GM18909 (cell line): Measurements from ENCODE around the gene CNN1.
A peak's percentile ranks its signal among the peaks of the same experiment; 100 is the strongest.

ENCODE experiments used
- ATAC-seq: cut with Tn5 transposase; IDR thresholded peaks from one replicate; pipeline ENCODE4 v1.9.1; 2021; ENCODE audit warnings: mild to moderate bottlenecking; ENCODE audit not compliant: unreplicated experiment, poor library complexity

CNN1 gene

DNA sequence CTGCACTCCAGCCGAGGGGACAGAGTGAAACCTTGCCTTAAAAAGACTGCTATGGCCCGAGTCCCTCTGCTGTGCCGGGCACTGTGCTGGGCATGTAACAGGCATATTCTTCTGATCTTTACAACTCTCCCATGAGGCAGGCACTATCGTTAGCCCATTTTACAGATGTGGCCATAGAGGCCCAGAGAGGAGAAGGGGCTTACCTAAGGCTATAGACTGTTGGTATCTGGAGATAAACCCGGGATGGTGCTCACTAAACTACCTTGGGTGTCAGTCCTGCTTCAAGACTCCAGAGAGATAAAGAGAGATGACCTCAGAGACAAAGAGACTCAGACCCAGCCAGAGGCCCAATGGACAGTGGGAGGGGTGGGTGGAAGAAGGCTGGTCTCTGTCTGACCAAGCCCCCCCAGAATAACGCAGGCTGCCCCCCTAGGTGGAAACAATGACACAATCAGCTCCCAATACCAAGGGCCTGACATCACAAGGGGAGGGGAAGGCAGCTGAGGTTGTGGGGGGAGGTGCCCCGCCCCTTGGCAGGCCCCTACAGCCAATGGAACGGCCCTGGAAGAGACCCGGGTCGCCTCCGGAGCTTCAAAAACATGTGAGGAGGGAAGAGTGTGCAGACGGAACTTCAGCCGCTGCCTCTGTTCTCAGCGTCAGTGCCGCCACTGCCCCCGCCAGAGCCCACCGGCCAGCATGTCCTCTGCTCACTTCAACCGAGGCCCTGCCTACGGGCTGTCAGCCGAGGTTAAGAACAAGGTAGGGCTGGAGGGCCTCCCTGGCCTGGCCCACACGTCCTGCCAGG, at the start of gene CNN1:
Gene CNN1 (plus strand): TSS at position 620 of the 805 bp plus-strand sequence. CDS start 77 bp downstream, at position 697.
- ATAC-seq = no peak

DNA sequence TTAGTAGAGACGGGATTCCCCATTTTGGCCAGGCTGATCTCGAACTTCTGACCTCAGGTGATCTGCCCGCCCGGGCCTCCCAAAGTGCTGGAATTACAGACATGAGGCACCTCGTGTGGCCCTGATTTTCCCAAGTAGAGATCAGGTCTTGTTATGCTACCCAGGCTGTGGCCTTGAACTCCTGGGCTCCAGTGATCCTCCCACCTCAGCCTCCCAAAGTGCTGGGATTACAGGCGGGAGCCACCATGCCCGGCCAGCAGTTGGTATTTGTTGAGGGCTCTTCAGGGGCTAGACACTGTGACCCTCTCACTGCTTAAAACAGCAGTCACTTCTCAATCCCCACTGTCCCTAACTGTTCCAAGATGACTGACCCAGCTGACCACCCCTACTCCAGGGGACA, 49.3 kb upstream of the CNN1 start:
- ATAC-seq = no peak

DNA sequence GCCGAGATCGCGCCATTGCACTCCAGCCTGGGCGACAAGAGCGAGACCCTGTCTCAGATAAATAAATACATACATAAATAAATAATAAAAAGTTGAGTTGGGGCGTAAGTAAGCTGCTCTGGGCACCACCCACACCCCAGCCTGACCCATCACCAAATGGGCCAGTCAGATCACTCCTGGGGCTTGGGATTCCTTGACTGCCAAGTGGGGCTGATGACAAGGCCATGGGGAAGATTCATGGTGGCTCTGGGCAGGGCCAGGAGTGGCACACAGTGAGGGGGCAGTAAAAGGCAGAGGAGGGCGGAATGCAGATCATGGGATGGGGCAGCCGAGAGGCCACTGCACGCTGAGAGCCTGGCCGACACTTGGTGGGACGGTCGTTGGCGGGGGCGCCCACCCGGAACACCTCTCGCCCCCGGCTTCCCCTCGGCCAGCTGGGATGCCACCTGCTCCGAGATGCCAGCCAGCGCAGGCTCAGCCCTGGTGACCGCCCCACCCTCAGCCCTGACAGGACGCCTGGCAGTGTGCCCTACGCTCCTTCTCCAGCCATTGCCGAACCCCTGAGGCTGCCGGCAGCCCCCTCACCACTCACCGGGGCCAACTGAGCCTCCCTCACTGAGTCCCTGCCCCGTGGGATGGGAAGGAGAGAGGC, 43.9 kb upstream of the CNN1 start:
- no peak for ATAC-seq

DNA sequence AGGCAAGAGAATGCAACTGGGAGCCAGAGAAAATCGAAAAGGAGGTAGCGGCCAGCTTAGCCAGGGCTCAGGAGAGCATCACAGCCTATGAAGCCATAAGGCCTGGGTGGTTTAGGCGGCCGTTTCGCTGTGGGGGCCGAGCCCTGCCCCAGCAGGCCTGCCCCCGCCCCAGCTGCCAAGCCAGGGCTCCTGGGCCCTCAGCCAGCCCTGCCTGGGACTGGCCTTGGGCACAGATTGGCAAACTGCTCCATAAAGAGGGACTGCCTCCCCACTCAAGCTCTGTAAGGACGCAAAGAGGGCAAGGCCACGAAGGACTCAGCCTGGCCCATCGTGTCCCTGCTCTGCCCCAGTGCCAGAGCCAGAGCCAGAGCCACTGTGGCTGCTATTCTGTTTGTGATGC, 43.2 kb upstream of the CNN1 start:
- ATAC-seq = no peak

DNA sequence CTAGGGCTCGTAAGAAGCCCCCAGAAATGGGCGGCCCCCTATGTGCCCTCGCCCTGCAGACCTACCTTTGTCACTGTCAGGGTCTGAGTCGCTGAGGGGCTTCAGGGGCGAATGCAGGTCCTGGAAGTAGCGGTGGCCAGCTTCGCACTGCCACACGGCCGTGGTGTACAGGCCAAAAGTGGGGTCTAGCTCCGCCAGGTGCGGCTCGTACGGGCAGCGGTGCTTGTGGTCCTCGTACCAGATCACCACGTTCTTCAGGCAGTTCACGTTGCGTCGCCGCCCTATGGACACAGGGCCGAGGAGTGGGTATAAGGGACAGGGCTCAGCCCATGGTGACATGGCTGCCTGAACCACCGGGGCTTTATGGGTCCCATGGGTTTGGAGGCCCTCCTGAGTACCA, 42.8 kb upstream of the CNN1 start:
- no peak for ATAC-seq

DNA sequence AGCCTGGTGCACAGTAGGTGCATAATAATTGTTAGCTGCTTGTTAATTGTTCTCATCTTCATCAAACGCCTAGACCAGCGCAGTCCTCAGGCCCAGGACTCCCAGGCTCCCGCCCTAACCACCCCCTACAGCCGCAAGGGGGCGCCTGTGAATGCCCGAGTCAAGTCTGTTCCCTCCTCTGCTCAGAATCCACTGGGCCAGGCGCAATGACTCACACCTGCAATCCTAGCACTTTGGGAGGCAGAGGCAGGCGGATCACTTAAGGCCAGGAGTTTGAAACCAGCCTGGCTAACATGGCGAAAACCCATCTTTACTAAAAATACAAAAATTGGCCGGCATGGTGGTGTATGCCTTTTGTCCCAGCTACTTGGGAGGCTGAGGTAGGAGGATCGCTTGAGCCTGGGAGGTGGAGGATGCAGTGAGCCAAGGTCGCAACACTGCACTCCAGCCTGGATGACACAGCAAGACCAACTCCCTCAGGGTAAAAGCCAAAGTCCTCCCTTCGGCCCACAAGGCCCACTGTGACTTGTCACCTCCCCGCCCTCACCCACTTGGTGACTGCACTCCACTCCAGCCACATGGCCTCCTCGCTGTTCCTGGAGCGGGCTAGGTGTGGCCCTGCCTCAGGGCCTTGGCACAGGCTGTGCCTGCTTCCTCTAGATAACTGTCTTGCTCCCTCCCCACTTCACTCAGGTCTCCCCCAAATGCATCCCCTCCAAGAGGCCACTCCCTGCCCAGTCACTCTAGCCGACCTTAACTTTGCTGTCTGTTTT, 42.1 kb upstream of the CNN1 start:
- no peak for ATAC-seq

DNA sequence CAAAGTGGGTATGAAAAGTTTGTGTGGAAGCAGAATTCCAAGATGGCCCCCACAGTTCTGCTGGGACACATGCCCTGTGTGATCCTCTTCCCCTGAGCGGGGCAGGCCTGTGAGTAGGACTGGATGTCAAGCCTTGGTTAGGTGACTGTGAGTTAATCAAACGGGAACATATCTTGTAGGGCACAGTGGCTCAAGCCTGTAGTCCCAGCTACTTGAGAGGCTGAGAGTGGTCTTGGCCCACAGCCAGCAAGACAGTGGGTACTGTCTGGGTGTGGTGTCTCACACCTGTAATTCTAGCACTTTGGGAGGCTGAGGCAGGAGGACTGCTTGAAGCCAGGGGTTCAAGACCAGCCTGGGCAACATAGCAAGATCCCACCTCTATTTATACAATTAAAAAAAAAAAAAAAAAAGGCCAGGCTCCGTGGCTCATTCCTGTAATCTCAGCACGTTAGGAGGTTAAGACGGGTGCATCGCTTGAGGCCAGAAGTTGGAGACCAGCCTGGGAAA, 39.4 kb upstream of the CNN1 start:
- no peak for ATAC-seq

DNA sequence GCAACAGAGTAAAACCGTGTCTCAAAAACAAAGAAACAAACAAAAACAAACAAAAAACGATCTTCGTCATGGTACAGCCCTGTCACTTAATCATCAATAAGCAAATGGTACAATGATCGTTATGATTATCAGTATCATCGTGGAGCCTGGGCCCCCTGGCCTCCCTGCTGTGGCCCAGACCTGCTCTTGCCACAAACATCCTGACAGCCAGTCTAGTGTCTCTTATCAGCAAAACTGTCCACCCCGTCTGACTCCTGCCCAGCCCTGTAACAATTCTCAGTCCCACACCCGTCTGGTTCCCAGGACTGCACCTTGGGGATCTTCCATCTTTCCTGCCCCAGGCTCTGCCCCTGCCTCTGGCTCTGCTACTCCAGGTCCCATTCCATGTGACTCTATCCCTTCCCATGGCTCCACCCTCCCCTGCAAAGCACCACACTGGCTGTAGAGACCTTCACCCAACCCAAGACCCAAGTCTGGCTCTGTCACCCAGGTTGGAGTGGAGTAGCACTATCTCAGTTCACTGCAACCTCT, 38.7 kb upstream of the CNN1 start:
- ATAC-seq = no peak

DNA sequence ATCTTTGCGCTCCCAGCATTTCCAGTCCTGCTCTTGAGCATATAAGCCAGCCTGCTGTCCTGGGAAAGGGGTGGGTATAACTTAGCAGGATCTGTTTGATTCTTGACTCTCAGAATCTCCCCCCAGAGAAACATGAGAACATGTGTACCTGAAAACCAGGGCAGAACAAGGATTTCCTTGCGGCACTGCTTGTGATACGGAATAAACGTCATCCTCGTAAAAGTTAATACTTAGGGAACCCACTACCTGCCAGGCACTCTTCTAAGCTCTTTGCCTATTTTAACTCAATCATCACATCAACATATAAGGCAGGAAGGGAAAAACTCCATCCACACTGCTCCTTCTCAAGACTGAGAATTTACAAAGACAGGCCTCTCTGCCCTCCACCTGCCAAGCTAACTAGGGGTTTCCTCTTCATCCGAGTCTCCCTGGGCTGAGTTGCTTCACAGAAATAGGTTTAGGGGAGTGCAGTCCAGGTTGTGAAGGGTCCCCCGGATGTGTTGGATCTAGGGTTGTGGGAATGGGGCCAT, 34.1 kb upstream of the CNN1 start:
- ATAC-seq = no peak

DNA sequence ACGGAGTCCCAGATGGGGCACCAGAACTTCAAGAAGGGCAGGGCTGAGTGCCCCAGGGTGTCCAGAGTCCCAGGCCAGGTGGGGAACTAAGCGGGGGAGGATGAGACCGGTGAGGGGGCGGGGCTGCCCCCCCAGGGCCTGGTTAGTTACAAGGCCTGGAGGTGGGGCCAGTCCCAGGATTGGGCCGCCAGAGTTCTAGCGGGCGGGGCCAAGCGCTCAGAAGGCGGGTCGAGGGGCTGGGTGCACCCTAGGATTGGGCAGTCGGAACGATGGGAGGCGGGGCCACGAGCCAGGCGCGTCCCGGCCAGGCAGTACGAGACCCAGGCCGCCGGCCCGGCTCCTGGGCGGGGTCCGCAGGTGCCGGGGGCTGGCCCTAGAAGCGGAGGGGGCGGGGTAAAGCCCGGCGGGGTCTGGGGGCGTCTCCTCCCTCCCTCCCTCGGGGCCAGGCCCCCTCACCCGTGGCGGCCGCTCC, 33.6 kb upstream of the CNN1 start:
- peak; percentile 88 for ATAC-seq

DNA sequence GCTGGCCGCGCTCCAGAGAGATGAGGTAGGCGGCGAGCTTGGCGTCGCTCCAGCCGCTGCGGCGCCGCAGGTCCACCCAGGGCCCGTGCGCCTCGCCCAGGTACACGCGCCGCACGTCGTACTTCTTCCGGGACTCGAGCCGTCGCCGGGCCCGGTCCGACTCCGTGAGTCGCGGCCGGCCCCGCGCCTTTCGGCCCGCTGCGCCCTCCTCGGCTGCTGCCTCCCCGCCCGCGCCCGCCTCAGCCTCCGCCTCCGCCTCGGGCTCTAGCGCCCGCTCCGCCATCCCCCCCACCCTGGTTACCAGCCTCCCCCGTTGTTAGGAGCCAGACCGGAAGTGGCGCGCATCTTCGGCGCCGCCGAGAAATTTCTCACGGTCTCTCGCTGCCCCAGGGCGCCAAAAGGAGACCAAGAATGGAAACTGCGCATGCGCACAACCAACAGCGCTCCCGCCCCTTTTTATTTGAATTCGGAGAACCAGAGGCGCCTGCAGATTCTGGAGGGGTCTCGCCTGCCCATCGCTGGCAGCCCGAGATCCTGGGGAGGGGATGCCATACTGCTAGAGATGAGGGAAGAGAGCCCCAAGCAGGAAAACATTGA, 33.0 kb upstream of the CNN1 start, which contains the start of gene ZNF653:
Gene ZNF653 (minus strand): TSS at position 336 of the 597 bp plus-strand sequence. CDS start 53 bp downstream, at position 283.
- ATAC-seq = peak; percentile 57

DNA sequence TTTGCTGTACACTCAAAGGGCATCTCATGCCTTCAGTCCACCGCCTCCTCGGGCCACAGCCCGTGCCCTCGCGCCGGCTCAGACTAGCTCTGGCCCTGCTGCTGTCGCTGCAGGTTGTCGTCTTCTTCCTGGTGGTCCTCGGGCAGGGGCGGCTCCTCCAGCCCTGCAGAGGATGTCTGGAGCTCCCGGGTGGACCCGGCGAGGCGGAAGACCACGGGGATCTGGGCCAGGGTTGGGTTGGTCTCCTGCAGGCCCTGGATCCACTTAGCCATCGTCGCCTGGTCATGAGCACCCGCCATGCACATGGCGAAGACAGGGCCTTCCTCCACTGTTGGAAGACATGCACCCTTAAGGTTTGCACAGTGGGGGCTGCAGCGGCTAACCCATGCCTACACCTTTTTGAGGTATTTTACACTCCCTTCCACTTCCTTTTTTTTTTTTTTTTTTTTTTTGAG, 32.5 kb upstream of the CNN1 start:
- peak; percentile 30 for ATAC-seq

DNA sequence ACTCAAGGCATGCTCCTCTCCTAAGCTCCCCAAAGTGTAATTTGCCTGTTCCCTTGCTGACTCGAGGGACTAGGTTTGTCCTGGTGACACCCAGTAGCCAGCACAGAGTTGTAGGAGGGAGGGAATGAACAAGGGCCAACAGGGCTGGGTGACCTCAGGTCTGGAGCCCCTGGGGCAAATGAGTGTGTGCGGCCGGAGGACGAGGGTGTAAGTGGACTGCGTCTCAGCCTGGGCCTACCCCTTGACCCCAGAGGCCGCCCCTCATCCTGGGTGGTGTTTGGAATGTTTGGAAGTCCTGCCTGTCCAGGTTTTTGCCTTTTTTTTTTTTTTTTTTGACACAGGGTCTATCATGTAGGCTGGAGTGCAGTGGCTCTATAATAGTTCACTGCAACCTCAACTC, 31.7 kb upstream of the CNN1 start:
- ATAC-seq = no peak

DNA sequence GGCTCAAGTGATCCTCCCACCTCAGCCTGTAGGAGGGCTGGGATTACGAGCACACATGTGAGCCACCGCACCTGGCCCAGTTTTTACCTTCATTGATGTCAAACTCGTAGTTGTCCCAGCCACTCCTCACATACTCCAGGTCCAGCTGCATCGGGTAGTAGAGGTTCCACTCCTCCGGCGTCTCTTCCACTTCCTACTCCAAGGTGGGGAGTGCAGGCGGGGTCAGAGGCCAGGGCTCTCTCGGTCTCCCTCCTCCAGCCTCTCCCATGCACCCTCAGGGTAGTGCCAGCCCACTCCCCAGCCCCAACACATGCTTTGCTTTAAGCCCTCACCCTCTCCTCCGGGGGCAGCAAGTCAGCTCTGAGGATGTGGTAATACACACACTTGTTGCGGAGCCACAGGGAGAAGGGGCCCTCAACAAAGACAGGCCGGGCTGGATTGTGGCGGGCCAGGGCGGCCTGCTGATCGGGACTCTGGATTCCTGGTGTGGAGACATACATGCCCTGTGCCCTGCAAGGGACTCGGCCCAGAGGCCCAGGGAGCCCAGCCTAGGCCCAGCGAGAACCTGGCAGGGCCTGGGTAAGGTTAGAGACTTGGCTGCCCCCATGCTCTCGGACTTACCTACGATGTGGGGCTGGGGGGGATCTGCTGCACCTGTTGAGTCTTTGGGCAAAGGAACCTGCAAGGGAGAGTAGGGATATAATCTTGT, 31.1 kb upstream of the CNN1 start:
- no peak for ATAC-seq

DNA sequence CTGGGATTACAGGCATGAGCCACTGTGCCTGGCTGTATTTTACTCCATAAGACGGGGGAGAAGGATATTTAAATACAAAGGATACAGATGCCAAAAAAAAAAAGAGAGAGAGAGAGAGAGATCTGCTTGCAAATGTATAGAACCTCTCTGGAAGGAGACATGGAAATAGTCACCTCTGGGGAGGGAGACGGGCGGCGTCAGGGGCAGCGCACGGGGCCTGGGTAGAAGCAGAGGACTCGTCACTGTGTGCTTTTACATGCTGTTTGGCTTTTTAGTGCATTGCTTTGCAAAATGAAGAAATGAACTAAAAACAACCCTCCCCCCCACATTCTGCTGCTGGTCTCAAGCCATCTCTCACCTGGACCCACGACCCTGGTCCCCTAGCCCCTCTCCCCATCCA, 28.2 kb upstream of the CNN1 start:
- ATAC-seq = no peak

DNA sequence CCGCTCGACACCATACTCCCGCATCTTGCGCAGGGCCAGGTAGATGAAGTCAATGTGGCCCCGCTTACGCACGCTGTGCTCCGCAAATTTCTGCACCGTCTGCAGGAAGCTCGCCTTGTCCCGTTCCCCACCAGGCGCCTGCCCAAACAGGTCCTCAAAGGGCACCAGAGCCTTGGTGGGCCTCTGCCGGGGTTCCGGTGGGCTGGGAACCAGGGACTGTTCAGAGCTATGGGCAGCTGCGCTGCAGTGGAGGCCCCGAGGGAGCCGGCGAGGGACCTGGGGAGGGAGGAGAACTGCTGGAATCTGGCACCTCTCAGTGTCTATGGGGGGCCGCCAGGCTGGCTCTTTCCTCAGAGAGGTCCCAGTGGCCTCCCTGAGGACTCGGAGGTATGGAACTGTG, 24.7 kb upstream of the CNN1 start:
- ATAC-seq = no peak

DNA sequence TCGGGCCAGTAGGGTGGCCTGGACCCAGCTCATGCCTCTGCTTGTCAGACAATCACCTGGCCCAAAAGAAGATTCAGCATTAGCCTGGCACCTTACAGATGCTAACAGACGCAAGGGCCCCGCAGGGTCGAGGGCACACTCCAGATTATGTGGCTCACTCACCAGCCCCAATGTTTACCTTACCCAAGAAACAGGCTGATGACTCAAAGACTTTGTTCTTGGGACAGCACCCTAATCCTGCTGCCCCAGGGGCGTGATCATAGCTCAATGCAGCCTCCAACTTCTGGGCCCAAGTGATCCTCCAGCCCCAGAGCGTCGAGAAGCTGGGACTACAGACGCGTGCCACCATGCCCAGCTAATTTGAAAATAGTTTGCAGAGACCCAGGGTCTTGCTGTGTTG, 19.5 kb upstream of the CNN1 start:
- no peak for ATAC-seq

DNA sequence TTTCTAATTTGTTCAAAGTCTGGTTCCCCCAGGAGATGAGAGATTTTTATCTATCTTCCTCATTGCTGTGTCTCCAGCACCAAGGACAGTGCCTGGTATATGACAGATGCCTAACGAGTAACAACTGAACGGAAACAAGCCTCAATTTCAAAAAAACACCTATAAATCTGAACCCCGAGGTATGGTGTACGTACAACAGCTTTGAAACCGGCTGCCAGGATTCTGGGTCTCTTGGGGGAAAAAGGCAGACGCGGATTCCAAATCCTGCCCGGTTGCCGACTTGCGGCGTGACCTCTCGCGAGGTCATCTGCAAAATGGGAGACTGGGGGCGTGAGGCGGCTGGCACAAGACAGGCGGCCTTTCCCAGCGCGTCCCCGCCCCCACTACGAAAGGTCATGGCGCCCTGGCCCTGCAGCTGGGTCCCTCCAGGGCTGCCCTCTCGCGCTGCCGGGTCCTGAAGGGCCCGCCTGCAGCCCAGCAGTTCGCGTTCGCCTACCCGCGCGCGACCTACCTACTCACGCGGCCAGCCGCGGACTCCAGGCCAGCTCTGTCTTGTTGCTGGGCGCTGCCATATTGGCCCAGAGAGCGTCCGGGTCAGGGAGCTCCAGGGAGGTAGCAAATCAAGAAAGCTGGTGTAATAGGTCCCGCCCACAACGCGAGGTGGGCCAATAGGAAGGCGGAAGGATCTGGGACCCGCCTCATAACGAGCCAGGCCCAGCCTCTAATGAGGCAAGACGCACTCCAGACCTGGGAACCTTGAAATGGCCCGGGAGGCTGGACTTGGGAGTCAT, 9.9 kb upstream of the CNN1 start, which contains the start of gene ECSIT:
Gene ECSIT (minus strand): TSS at position 584 of the 791 bp plus-strand sequence. CDS start 9,964 bp downstream, outside the sequence.
- peak; percentile 95 for ATAC-seq
